Measurements from ENCODE around the gene PSAT1. TPM values are rescaled to one million over a fixed set of nuclear protein-coding genes. Genes with fewer than 3 reads are reported as not detected.

The PSAT1 gene
- total RNA-seq, 1 donor from 2014 or later, result 15.2 TPM

- Mint-ChIP-seq H3K4me1 (ENCODE audit: unreplicated experiment) (peaks cover 20% of the 10 kb centered on the region), H3K27ac (ENCODE audit: unreplicated experiment) (no peak overlapping the region), H3K9me3 (ENCODE audit: unreplicated experiment) (no peaks in the 10 kb centered on the region), H3K36me3 (ENCODE audit: low read depth, unreplicated experiment) (peaks cover 27% of the 10 kb centered on the region), H3K4me3 (ENCODE audit: unreplicated experiment) (no peak overlapping the region), H3K27me3 (ENCODE audit: unreplicated experiment) (peaks cover 10% of the 10 kb centered on the region)
- no peak for TF ChIP-seq CTCF (IDR thresholded peaks at IDR 0.05; ENCODE audit: unreplicated experiment)
- DNase-seq (ENCODE audit: low spot score), result no peak
Measured at GRCh38 chr9:78316166-78316892, 19.4 kb downstream of the PSAT1 start.

GRCh38 chr9:78319197-78320029 lies 22.5 kb downstream of the PSAT1 start:
- TF ChIP-seq CTCF (IDR thresholded peaks at IDR 0.05; ENCODE audit: unreplicated experiment), result no peak
- Mint-ChIP-seq H3K36me3 (ENCODE audit: low read depth, unreplicated experiment) (peaks cover 27% of the 10 kb centered on the region), H3K4me3 (ENCODE audit: unreplicated experiment) (no peak overlapping the region), H3K9me3 (ENCODE audit: unreplicated experiment) (no peaks in the 10 kb centered on the region), H3K27ac (ENCODE audit: unreplicated experiment) (no peak overlapping the region), H3K27me3 (ENCODE audit: unreplicated experiment) (peaks cover 10% of the 10 kb centered on the region), H3K4me1 (ENCODE audit: unreplicated experiment) (peaks cover 20% of the 10 kb centered on the region)
- DNase-seq (ENCODE audit: low spot score), result no peak

GRCh38 chr9:78320030-78320693 lies 23.2 kb downstream of the PSAT1 start:
- no peak for DNase-seq (ENCODE audit: low spot score)
- peaks cover 14% of the 10 kb centered on the region for H3K4me1 Mint-ChIP-seq (ENCODE audit: unreplicated experiment)
- no peaks in the 10 kb centered on the region for H3K9me3 Mint-ChIP-seq (ENCODE audit: unreplicated experiment)
- no peak for TF ChIP-seq CTCF (IDR thresholded peaks at IDR 0.05; ENCODE audit: unreplicated experiment)
- H3K27ac Mint-ChIP-seq (ENCODE audit: unreplicated experiment), result no peak overlapping the region
- H3K4me3 Mint-ChIP-seq (ENCODE audit: unreplicated experiment), result no peak overlapping the region
- peaks cover 6% of the 10 kb centered on the region for H3K27me3 Mint-ChIP-seq (ENCODE audit: unreplicated experiment)
- H3K36me3 Mint-ChIP-seq (ENCODE audit: low read depth, unreplicated experiment), result peaks cover 27% of the 10 kb centered on the region

GRCh38 chr9:78320875-78321496 lies 24.1 kb downstream of the PSAT1 start:
- Mint-ChIP-seq H3K9me3 (ENCODE audit: unreplicated experiment) (no peaks in the 10 kb centered on the region), H3K4me3 (ENCODE audit: unreplicated experiment) (no peak overlapping the region), H3K4me1 (ENCODE audit: unreplicated experiment) (peaks cover 16% of the 10 kb centered on the region), H3K27ac (ENCODE audit: unreplicated experiment) (no peak overlapping the region), H3K27me3 (ENCODE audit: unreplicated experiment) (peaks cover 9% of the 10 kb centered on the region), H3K36me3 (ENCODE audit: low read depth, unreplicated experiment) (peaks cover 27% of the 10 kb centered on the region)
- no peak for TF ChIP-seq CTCF (IDR thresholded peaks at IDR 0.05; ENCODE audit: unreplicated experiment)
- no peak for DNase-seq (ENCODE audit: low spot score)
